ENCODE measurements around the gene FBXL14. TPM values are rescaled to one million over a fixed set of nuclear protein-coding genes. Genes with fewer than 3 reads are reported as not detected.
A peak's percentile ranks its signal among the peaks of the same experiment; 100 is the strongest.

FBXL14 gene
- polyA plus RNA-seq, 1 of the 3 experiments (the other 2 are of a cell fraction): 11.3 TPM

DNA sequence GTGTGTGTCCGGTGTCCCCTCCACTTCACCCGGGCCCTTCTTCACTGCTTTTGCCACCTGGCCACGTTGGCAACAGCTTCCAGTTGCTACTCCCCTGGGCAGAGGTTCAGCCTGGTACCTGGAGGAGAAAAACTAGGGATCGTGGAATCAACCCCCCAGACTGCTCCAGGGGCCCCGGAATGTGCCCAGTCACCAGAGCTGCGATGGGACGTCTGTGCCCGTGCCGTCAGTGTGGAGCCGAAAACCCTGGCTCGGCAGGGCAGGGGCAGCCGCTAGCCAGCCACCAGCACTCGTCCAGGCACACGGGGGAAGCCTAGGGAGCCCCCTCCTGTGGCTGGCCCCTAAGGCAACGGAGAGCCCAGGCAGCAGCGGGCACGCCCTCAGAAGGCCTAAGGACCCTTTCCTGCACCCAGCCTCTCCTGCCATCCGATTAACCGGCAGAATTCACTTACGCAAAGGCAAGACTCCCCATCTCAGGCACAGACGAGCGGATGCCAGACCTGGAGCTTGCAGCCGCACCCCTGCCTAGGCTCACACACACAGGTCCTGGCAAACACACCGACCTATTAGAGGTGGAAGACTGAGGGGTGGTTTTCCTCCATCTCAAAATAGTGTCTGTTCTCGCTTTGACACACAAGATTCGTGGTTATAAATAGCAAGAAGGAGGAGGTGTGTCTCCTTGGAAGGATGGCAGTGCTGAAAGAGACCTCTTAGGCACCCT is 62.6 kb downstream of the FBXL14 start (continued):
- no peak for TF ChIP-seq FOSL2 (IDR thresholded peaks at IDR 0.05; ENCODE audit: borderline replicate concordance, low read depth)
- no peak for TF ChIP-seq CHD2 (IDR thresholded peaks at IDR 0.05; ENCODE audit: low read length, partially characterized antibody)

DNA sequence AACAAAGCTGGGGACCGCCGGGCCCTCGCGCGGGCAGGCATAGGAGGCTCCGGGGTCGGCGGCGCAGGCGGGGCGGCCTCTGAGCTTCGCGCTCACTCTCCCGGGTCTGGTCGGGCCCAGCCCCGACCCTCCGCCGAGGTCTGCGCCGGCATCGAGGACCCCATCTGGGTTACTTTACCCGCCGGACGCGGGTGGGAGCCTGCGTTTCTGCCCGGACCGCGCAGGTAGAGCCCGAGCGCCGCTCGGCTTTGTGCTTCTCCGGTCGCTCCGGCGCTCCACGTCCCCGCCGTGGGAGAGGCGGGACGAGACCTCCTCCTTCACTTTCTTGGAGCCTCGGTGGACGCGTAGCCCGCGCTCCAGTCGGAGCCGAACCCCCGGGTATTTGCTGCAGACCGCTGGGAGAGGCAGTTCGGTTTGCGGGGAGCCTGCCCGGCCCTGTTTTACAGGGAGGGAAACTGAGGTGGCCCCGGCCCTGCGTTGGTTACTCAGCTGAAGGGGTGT is 63.2 kb downstream of the FBXL14 start:
- Histone ChIP-seq H3K27me3 (ENCODE audit: insufficient read depth) (no peaks in the 10 kb centered on the region), H3K9me2 (no peaks in the 10 kb centered on the region), H3K4me2 (peak overlapping the region; percentile 93), H3F3A (replicated peaks; ENCODE audit: insufficient read depth) (no peaks in the 10 kb centered on the region), H2AFZ (ENCODE audit: low read depth) (no peak overlapping the region), H4K20me1 (ENCODE audit: insufficient read depth) (peaks cover 48% of the 10 kb centered on the region), H3K27ac (ENCODE audit: low read depth in 2 of 2, low read length in 1 of 2) (peak overlapping the region in 1 of 2 experiments; percentile 35; a peak in 2 of 4 replicates), H3K36me3 (replicated peaks in 1 of 2; ENCODE audit: control insufficient read depth in 1 of 2, insufficient read depth in 2 of 2, low read length in 1 of 2) (no peaks in the 10 kb centered on the region), H3K79me2 (ENCODE audit: insufficient read depth) (peaks cover 68% of the 10 kb centered on the region), H3K4me1 (ENCODE audit: control insufficient read depth in 1 of 2, insufficient read depth in 2 of 2, low read depth in 1 of 2, low read length in 1 of 2) (peaks cover 7 to 30% of the 10 kb centered on the region in 2 experiments; a peak in 3 of 4 replicates), H3K4me3 (ENCODE audit: low read depth in 2 of 2, low read length in 1 of 2) (peak overlapping the region; percentile 59 to 81), H3K9me3 (no peaks in the 10 kb centered on the region), H3K9ac (peak overlapping the region; percentile 79)
- ChIA-PET CTCF (interaction anchor here (0.7 to 1.0 kb wide), 2 partner anchors 14 to 413 kb away, joined by 3 to 4 read pairs; no protein-coding TSS in a partner anchor), POLR2A (no interaction called here)
- no peak for DNase-seq
- WGBS (ENCODE audit: low lambda C conversion rate): 7% methylated on average over 20 of the region's 56 CpGs
- no peak for TF ChIP-seq FOXJ3 (CRISPR knock-in tag; IDR thresholded peaks at IDR 0.05)
- no peak for TF ChIP-seq TAF1 (IDR thresholded peaks at IDR 0.05; ENCODE audit: borderline replicate concordance, low read depth, low read length)
- TF ChIP-seq SIN3A (IDR thresholded peaks at IDR 0.05; ENCODE audit: borderline replicate concordance, low read depth, low read length): no peak
- TF ChIP-seq ELF1 (IDR thresholded peaks at IDR 0.05): no peak
- TF ChIP-seq RCOR1 (IDR thresholded peaks at IDR 0.05; ENCODE audit: low read length): no peak
- TF ChIP-seq, protein P1, sequence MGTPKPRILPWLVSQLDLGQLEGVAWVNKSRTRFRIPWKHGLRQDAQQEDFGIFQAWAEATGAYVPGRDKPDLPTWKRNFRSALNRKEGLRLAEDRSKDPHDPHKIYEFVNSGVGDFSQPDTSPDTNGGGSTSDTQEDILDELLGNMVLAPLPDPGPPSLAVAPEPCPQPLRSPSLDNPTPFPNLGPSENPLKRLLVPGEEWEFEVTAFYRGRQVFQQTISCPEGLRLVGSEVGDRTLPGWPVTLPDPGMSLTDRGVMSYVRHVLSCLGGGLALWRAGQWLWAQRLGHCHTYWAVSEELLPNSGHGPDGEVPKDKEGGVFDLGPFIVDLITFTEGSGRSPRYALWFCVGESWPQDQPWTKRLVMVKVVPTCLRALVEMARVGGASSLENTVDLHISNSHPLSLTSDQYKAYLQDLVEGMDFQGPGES (IDR thresholded peaks at IDR 0.05; ENCODE audit: low read depth, low read length): no peak
- no peak for TF ChIP-seq GATA2 (CRISPR knock-in tag; IDR thresholded peaks at IDR 0.05)
- no peak for TF ChIP-seq POLR2AphosphoS5 (IDR thresholded peaks at IDR 0.05; ENCODE audit: low read depth, low read length)
- no peak for TF ChIP-seq MEF2A (IDR thresholded peaks at IDR 0.05; ENCODE audit: borderline replicate concordance, low read depth)
- no peak for TF ChIP-seq RXRA (IDR thresholded peaks at IDR 0.05; ENCODE audit: borderline replicate concordance, low read depth)
- TF ChIP-seq YY1 (IDR thresholded peaks at IDR 0.05; ENCODE audit: low read depth): no peak
- no peak for TF ChIP-seq CTCF (IDR thresholded peaks at IDR 0.05)
- no peak for TF ChIP-seq PBX3 (IDR thresholded peaks at IDR 0.05)
